ENCODE measurements around the gene ATRIP. TPM values are rescaled to one million over a fixed set of nuclear protein-coding genes. Genes with fewer than 3 reads are reported as not detected.

The ATRIP gene
- total RNA-seq, 1 experiment from 2014 or later = 11.9 TPM

DNA sequence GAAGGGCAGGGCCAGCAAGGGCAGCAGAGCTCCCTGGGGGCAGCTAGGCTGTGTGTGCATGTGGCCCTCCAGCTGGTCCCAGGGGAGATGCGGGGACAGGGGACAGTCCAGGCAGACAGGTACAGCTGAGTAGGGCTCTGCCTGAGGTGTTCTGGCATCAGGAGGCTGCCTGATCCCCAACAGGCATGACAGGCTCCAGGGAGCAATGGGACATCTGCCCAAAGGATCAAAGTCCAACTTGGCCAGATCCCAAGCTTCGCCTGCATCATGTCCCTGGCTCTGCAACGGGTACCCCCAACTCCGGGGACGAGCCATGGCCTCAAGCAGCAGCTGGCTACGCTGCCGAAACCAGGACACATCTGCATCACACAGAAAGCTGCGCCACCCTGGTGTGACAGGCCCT lies 21.8 kb downstream of the ATRIP start:
- in situ Hi-C loops (cut with HindIII; ENCODE audit: low pct_unique_long_range_greater_than_20kb, low sequenced_read_pairs) = no loop called here
- H3K36me3 ChIP-seq (ENCODE audit: control insufficient read depth, insufficient read depth, low read length) = no peaks in the 10 kb centered on the region; the same call in 1 of the 2 replicates
- CTCF ChIA-PET = no interaction called here

DNA sequence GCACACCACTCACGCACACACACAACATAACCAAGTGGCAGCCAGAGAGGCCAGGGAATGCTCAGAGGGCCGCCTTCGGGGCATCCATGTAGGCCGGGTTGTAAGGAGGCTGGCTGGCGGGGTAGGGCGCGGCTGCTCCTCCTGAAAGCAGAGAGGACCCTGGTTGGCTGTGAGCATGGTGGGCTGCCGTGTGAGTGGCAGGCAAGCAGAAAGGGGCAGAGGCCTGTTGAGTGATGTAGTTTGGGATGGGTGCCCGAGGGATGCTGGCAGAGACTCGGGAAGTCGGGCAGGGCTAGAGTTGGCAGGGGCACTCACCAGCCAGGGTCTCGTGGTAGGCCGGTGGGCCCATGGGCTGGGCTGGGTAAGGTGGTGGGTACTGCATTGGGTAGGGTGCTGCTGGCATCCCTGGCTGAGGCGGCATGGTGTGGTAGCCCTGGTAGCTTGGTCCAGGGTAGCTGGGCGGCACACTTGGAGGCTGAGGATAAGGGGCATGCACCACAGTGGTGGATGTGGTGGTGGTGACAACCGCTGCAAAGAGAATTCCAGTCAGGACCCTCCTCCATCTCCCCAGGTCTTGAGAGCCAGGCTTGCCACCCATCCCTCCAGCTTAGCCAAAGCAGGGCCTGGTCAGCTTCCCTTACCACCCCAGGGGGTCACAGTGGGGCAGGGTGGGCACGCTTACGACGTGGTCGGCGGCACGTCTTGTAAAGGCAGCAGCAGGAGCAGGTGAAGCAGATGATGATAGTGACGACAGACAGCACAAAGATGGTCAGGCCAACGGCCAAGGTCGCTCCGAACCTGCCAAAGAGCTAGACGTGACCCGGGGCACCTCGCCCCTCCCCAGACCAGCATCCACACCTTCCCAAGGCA lies 22.7 kb downstream of the ATRIP start:
- Histone ChIP-seq H3K36me3 (ENCODE audit: control insufficient read depth, insufficient read depth, low read length) (no peaks in the 10 kb centered on the region; the same call in 1 of the 2 replicates), H3K27ac (ENCODE audit: low read length) (no peak overlapping the region), H3K4me3 (ENCODE audit: low read depth in 2 of 2, low read length in 2 of 2) (no peak overlapping the region), H3K27me3 (ENCODE audit: control insufficient read depth, insufficient read depth, low read length) (no peaks in the 10 kb centered on the region), H3K9me3 (ENCODE audit: control insufficient read depth, insufficient read depth, low read depth, low read length) (no peaks in the 10 kb centered on the region), H3K4me1 (ENCODE audit: control insufficient read depth, insufficient read depth, low read length) (peaks cover 17% of the 10 kb centered on the region)
- no peak for DNase-seq (ENCODE audit: low read depth, low spot score)
- no TSS peak for BruUV-seq (replicated peaks)
- TF ChIP-seq, protein P1, sequence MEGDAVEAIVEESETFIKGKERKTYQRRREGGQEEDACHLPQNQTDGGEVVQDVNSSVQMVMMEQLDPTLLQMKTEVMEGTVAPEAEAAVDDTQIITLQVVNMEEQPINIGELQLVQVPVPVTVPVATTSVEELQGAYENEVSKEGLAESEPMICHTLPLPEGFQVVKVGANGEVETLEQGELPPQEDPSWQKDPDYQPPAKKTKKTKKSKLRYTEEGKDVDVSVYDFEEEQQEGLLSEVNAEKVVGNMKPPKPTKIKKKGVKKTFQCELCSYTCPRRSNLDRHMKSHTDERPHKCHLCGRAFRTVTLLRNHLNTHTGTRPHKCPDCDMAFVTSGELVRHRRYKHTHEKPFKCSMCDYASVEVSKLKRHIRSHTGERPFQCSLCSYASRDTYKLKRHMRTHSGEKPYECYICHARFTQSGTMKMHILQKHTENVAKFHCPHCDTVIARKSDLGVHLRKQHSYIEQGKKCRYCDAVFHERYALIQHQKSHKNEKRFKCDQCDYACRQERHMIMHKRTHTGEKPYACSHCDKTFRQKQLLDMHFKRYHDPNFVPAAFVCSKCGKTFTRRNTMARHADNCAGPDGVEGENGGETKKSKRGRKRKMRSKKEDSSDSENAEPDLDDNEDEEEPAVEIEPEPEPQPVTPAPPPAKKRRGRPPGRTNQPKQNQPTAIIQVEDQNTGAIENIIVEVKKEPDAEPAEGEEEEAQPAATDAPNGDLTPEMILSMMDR (IDR thresholded peaks at IDR 0.05) = no peak
- TF ChIP-seq TCF7L2 (IDR thresholded peaks at IDR 0.05; ENCODE audit: low read depth, low read length) (no peak), SIN3A (IDR thresholded peaks at IDR 0.05; ENCODE audit: borderline replicate concordance, insufficient read depth, low read depth, low read length) (no peak), POLR2AphosphoS5 (IDR thresholded peaks at IDR 0.05; ENCODE audit: low read depth, low read length) (no peak)
- TF ChIP-seq, protein P2, sequence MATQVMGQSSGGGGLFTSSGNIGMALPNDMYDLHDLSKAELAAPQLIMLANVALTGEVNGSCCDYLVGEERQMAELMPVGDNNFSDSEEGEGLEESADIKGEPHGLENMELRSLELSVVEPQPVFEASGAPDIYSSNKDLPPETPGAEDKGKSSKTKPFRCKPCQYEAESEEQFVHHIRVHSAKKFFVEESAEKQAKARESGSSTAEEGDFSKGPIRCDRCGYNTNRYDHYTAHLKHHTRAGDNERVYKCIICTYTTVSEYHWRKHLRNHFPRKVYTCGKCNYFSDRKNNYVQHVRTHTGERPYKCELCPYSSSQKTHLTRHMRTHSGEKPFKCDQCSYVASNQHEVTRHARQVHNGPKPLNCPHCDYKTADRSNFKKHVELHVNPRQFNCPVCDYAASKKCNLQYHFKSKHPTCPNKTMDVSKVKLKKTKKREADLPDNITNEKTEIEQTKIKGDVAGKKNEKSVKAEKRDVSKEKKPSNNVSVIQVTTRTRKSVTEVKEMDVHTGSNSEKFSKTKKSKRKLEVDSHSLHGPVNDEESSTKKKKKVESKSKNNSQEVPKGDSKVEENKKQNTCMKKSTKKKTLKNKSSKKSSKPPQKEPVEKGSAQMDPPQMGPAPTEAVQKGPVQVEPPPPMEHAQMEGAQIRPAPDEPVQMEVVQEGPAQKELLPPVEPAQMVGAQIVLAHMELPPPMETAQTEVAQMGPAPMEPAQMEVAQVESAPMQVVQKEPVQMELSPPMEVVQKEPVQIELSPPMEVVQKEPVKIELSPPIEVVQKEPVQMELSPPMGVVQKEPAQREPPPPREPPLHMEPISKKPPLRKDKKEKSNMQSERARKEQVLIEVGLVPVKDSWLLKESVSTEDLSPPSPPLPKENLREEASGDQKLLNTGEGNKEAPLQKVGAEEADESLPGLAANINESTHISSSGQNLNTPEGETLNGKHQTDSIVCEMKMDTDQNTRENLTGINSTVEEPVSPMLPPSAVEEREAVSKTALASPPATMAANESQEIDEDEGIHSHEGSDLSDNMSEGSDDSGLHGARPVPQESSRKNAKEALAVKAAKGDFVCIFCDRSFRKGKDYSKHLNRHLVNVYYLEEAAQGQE (IDR thresholded peaks at IDR 0.05; ENCODE audit: insufficient read depth in 1 of 2, low read depth in 2 of 2, low read length in 1 of 2) = no peak
- intact Hi-C loops (cut with micrococcal nuclease; ENCODE audit: unreplicated experiment) (loop anchor here (5.0 kb wide), 1 partner anchor 78 kb away; no protein-coding TSS in a partner anchor), in situ Hi-C loops (cut with HindIII; ENCODE audit: low pct_unique_long_range_greater_than_20kb, low sequenced_read_pairs) (no loop called here)
- ChIA-PET CTCF (no interaction called here), POLR2A (no interaction called here)
- ATAC-seq = no peak

More for the DNA sequence above, 21.8 kb downstream of the ATRIP start:
- intact Hi-C loops (cut with micrococcal nuclease; ENCODE audit: unreplicated experiment) = loop anchor here (5.0 kb wide), 1 partner anchor 79 kb away; no protein-coding TSS in a partner anchor
- POLR2A ChIA-PET = no interaction called here
- no peak overlapping the region for H3K27ac ChIP-seq (ENCODE audit: low read length)
- ATAC-seq = no peak
- no peak for DNase-seq (ENCODE audit: low read depth, low spot score)
- peaks cover 13% of the 10 kb centered on the region for H3K4me1 ChIP-seq (ENCODE audit: control insufficient read depth, insufficient read depth, low read length)
- H3K9me3 ChIP-seq (ENCODE audit: control insufficient read depth, insufficient read depth, low read depth, low read length) = no peaks in the 10 kb centered on the region
- H3K4me3 ChIP-seq (ENCODE audit: low read depth in 2 of 2, low read length in 2 of 2) = no peak overlapping the region
- TF ChIP-seq SIN3A (IDR thresholded peaks at IDR 0.05; ENCODE audit: borderline replicate concordance, insufficient read depth, low read depth, low read length) (no peak), TCF7L2 (IDR thresholded peaks at IDR 0.05; ENCODE audit: low read depth, low read length) (no peak), POLR2AphosphoS5 (IDR thresholded peaks at IDR 0.05; ENCODE audit: low read depth, low read length) (no peak)
- TF ChIP-seq, protein P1 (IDR thresholded peaks at IDR 0.05) = no peak
- TF ChIP-seq, protein P2 (IDR thresholded peaks at IDR 0.05; ENCODE audit: insufficient read depth in 1 of 2, low read depth in 2 of 2, low read length in 1 of 2) = no peak
- TSS peak; percentile 55 for BruUV-seq (replicated peaks)
- no peaks in the 10 kb centered on the region for H3K27me3 ChIP-seq (ENCODE audit: control insufficient read depth, insufficient read depth, low read length)

Data from Panc1 (cell line).